ENCODE measurements around the gene TMPRSS3.

Gene TMPRSS3

DNA sequence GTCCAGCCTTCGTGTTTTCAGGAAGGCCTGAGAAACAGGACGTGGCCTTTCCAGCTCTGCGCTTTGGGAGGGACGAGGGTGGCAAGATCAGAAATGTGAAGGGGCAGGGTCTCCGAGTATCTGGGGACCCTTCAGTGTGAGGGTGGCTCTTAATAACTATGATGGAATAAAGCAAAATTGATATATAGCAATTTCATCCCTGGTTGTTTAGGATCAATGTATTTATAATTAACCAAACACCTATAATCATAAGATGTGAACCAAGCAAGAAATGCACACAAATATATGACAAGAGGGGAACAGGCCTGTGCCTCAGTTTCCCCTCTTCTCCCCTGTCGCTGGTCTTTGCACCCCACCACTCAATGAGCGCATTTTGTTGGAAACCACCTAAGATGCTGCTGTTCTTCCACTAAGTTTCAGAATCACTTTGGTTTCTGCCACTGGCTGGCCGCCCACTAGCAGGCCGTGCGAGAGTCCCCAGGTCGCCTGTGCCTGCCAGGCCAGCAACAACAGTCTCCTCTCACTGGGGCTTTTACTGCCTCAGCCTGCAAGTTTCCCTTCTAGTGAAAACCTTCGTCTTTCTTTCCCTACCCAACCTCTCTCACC lies 44.4 kb upstream of the TMPRSS3 start:
- TF ChIP-seq, protein P1, sequence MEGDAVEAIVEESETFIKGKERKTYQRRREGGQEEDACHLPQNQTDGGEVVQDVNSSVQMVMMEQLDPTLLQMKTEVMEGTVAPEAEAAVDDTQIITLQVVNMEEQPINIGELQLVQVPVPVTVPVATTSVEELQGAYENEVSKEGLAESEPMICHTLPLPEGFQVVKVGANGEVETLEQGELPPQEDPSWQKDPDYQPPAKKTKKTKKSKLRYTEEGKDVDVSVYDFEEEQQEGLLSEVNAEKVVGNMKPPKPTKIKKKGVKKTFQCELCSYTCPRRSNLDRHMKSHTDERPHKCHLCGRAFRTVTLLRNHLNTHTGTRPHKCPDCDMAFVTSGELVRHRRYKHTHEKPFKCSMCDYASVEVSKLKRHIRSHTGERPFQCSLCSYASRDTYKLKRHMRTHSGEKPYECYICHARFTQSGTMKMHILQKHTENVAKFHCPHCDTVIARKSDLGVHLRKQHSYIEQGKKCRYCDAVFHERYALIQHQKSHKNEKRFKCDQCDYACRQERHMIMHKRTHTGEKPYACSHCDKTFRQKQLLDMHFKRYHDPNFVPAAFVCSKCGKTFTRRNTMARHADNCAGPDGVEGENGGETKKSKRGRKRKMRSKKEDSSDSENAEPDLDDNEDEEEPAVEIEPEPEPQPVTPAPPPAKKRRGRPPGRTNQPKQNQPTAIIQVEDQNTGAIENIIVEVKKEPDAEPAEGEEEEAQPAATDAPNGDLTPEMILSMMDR (IDR thresholded peaks at IDR 0.05; ENCODE audit: borderline replicate concordance, control extremely low read depth, extremely low read depth, insufficient read depth, missing control alignments) = no peak
- DNase-seq (ENCODE audit: low spot score) = peak; percentile 89
- in situ Hi-C loops (cut with MboI; ENCODE audit: low sequenced_read_pairs, unreplicated experiment) = loop anchor here (10.0 kb wide), 1 partner anchor 285 kb away; no protein-coding TSS in a partner anchor

DNA sequence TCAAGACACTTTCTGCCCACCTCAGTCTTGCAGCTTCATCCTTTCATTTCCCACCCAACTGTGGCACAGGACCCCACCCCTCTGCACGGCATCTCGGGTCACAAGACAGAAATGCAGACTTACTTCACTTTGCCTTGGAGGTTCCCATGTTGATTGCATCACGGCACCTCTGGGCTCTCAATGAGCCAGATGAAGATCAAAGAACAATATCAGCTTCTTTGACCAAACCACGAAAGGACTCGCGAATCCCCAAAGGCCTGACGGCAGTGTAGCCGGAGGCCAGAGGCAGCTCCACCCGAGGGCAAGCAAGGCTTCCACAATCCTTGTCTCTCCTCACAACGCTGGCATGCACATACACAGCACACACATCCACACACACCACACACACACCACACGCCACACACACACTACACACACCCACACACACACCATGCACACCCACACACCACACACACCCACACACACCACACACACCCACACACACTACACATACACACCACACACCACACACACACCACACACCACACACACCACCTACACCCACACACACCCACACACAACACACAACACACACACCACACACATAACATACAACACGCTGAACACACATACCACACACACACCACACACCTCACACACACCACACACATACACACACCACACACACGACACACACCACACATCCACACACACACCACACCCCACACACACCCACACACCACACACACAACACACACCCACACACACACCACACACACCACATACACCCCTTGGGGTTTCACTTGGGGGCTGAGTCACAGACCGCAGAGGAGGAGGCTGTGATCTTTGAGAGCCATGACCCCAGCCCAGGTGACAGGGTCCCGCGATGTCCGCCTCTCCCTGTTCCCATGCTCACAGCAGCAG lies 43.7 kb upstream of the TMPRSS3 start:
- TF ChIP-seq, protein P1 (IDR thresholded peaks at IDR 0.05; ENCODE audit: borderline replicate concordance, control extremely low read depth, extremely low read depth, insufficient read depth, missing control alignments) = no peak
- peak; percentile 67 for DNase-seq (ENCODE audit: low spot score)
- in situ Hi-C loops (cut with MboI; ENCODE audit: low sequenced_read_pairs, unreplicated experiment) = loop anchor here (10.0 kb wide), 1 partner anchor 285 kb away; no protein-coding TSS in a partner anchor

DNA sequence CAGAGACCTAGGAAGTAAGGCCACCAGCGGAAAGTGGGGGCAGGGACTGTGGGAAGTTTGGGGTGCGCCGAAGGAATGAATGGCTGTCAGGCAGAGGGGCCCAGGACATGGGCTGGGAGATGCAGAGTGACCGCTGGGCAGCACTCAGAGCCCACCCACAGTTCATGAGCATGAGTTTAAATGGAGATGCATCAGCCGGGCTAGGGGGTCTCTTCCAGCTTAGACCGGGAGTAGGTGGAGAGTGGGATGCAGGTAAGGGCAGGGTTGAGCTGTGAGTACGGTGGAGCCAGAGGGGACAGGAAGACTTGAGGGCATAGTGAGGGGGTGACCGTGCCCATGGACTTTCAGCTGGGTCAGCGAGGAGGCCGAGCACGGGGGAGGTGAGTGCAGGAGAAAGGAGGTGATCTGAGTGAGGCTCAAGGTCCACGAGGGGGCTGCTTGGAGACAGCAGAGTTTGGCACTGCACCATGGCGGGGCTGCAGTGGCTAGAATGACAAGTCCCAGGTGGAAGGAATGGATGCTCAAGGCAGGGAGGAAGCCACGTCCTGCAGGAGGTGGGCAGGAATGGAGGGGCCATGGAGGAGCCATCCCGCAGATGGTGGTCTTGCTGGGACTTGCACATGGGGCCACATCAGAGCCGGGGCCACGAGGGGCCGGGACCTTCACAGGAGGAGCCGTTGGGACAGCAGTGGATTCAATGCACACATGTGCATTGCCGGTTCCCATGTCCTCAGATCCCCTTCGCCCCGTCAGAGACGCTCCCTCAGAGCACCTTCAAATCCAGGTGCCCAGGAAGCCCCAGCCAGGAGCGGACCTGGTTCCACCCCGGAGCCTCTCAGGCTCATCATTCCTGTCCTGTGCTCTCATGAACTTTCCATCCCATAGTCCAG lies 42.7 kb upstream of the TMPRSS3 start:
- no peak for DNase-seq (ENCODE audit: low spot score)
- in situ Hi-C loops (cut with MboI; ENCODE audit: low sequenced_read_pairs, unreplicated experiment) = no loop called here
- TF ChIP-seq, protein P1 (IDR thresholded peaks at IDR 0.05; ENCODE audit: borderline replicate concordance, control extremely low read depth, extremely low read depth, insufficient read depth, missing control alignments) = no peak

DNA sequence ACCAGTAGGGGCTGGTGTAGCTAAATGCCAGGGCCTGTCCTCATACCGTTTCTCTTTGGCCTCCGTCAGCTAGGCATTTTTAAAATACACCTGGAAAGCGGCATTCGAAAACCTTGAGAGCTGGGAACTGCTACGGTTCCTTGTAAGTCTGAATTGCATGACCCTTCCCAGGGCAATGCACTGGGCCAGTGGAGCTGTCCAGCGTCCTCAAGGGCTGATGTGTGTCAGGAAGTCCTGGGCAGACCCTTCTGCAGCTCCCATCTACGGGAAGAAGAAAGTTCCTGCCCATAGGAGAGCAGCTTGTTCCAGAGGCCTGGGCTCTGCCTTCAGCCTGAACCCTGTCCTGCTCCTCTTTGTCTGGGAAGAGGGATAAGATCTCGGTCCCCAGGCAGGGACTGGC lies 41.9 kb upstream of the TMPRSS3 start:
- in situ Hi-C loops (cut with MboI; ENCODE audit: low sequenced_read_pairs, unreplicated experiment) = no loop called here

DNA sequence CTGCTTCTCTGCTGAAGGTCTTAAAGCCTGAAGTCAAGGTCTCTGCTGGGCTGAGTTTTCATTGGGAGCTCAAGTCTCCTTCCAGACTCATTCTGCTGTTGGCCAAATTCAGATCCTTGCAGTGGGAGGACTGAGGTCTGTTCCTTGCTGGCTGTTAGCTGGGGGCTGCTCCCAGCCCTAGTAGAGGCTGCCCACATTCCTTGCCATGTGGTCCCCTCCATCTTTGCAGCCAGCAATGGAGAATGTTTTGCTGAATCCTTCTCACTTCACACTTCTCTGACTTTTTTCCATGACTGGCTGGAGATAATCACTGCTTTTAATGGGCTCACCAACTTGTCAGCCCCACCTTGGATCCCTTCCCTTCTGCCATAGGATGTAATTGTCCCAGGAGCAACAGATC lies 41.1 kb upstream of the TMPRSS3 start:
- no peak for DNase-seq (ENCODE audit: low spot score)
- TF ChIP-seq, protein P1 (IDR thresholded peaks at IDR 0.05; ENCODE audit: borderline replicate concordance, control extremely low read depth, extremely low read depth, insufficient read depth, missing control alignments) = no peak
- in situ Hi-C loops (cut with MboI; ENCODE audit: low sequenced_read_pairs, unreplicated experiment) = no loop called here

More for the DNA sequence above, 41.9 kb upstream of the TMPRSS3 start:
- TF ChIP-seq, protein P1 (IDR thresholded peaks at IDR 0.05; ENCODE audit: borderline replicate concordance, control extremely low read depth, extremely low read depth, insufficient read depth, missing control alignments) = no peak
- no peak for DNase-seq (ENCODE audit: low spot score)

DNA sequence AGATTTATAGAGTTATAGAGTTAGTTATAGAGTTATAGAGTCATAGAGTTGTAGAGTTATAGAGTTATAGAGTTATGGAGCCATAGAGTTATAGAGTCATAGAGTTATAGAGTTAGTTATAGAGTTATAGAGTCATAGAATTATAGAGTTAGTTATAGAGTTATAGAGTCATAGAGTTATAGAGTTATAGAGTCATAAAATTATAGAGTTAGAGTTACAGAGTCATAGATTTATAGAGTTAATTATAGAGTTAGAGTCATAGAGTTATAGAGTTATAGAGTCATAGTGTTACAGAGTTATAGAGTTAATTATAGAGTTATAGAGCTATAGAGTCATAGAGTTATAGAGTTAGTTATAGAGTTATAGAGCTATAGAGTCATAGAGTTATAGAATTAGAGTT lies 40.0 kb upstream of the TMPRSS3 start:
- TF ChIP-seq, protein P1 (IDR thresholded peaks at IDR 0.05; ENCODE audit: borderline replicate concordance, control extremely low read depth, extremely low read depth, insufficient read depth, missing control alignments) = no peak
- DNase-seq (ENCODE audit: low spot score) = no peak
- in situ Hi-C loops (cut with MboI; ENCODE audit: low sequenced_read_pairs, unreplicated experiment) = no loop called here
